Measurements from ENCODE around the gene ZDHHC5. TPM values are rescaled to one million over a fixed set of nuclear protein-coding genes. Genes with fewer than 3 reads are reported as not detected.
"Not testable (repeated sequence)": the region's sequence is repeated elsewhere in the genome, so short reads cannot be mapped to it uniquely, and the experiment has no call there.

ZDHHC5 gene
- total RNA-seq, 1 donor from 2014 or later, result 43.4 TPM

DNA sequence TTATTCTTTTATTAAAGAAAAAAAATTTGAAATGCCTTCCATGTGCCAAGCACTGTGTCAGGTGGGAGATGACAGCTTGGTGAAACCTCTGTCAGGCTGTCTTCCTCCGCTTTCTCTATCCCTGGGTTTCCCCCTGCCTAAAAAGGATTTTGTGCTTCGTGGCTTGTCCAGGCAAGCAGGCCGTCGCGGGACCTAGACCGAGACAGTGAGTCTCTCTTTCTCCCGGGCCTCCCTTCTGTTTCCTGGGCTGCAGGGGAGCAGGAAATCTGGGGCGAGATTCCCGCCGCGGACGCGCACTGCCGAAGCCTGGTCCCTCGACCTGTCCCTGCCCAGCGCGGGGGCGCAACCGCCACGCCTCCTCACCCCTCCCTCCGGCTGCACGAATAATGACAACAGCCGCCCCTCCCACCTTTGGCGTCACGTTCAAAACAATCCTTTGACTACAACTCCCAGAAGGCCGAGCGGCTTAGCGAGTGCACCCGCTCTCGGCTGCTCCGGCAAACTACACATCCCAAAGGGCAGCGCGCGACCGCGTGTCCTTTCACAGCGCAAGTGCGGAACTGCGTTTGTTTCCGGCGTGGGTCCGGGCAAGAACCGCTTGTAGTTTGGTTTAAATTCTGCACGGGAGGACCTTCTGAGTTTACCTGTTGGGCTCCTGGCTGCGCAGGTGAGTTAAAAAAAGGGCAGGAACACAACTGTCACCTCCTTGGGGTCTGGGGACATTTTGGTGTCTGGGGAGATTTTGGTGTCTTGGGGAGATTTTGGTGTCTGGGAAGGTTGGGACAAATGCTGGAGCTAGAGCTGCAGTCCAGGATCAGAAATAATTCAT is 10.5 kb upstream of the ZDHHC5 start, which contains the start of gene CLP1:
Gene CLP1 (plus strand): TSS at position 569 of the 829 bp plus-strand sequence. CDS start 1,715 bp downstream, outside the sequence.
- intact Hi-C loops (cut with DNase I), result loop anchor here (2.0 kb wide), 1 partner anchor 921 kb away; the partner anchor contains the start of gene ZFP91
- DNase-seq (ENCODE audit: low spot score), result peak; percentile 100

GRCh38 chr11:57658023-57658361 is 9.9 kb upstream of the ZDHHC5 start:
- intact Hi-C loops (cut with DNase I), result no loop called here
- DNase-seq (ENCODE audit: low spot score), result no peak

DNA sequence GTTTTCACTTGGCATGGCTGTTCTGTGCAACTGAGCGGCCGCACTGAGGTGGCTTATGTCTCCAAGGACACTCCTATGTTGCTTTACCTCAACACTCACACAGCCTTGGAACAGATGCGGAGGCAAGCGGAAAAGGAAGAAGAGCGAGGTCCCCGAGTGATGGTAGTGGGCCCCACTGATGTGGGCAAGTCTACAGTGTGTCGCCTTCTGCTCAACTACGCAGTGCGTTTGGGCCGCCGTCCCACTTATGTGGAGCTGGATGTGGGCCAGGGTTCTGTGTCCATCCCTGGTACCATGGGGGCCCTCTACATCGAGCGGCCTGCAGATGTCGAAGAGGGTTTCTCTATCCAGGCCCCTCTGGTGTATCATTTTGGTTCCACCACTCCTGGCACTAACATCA is 8.2 kb upstream of the ZDHHC5 start:
- intact Hi-C loops (cut with DNase I), result no loop called here
- DNase-seq (ENCODE audit: low spot score), result no peak

DNA sequence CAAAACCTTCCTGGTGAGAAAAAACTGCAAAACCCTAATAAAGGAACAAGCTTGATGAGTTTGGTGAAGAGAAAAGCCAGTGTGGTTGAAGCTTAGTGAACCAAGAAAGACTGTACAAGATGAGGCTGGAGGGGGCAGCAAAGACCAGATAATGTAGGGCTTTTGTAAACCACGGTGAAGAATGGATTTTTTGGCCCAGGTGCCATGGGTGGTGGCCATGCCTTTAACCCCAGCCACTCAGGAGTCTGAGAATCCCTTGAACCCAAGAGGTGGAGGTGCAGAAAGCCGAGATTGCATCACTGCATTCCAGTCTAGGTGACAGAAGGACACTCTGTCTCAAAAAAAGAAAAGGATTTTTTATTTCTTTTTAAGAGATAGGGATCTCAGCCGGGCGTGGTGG is 5.0 kb upstream of the ZDHHC5 start:
- DNase-seq (ENCODE audit: low spot score), result no peak
- intact Hi-C loops (cut with DNase I), result no loop called here

GRCh38 chr11:57663975-57664374 is 3.9 kb upstream of the ZDHHC5 start:
- no peak for DNase-seq (ENCODE audit: low spot score)
- intact Hi-C loops (cut with DNase I), result no loop called here

DNA sequence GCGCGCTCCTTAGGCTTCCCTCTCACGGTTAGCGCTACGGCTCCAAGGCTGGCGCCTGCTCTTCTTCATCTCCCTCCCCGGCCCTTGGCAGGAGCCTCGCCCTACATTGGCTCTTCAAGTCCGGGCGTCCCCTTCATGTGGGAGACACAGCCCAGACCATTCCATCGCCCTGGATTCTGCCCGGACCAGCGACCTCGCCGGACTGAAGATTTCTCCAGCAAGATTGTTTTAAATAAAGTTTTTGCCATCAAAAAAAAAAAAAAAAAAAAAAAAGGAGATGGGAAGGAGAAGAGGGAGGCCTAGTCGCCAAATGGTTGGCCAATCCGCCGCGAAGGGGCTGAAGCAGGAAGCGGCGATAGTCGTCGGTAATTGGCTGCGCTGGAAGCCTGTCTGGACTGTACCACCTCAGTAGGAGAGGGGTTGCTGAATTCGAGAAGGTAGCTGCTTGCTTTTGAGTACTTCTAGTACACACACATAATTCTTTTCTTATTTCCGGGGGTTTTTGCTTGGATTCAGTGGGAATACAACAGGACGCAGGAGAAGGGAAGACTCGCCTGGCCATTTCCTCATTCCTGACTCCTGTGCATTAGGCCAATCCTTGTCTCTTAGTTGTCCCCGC is 688 bp upstream of the ZDHHC5 start:
- intact Hi-C loops (cut with DNase I), result loop anchor here (5.0 kb wide), 2 partner anchors 45 to 75 kb away; partner anchors contain the start of genes MED19, SELENOH and TMX2
- DNase-seq (ENCODE audit: low spot score), result peak; percentile 98

DNA sequence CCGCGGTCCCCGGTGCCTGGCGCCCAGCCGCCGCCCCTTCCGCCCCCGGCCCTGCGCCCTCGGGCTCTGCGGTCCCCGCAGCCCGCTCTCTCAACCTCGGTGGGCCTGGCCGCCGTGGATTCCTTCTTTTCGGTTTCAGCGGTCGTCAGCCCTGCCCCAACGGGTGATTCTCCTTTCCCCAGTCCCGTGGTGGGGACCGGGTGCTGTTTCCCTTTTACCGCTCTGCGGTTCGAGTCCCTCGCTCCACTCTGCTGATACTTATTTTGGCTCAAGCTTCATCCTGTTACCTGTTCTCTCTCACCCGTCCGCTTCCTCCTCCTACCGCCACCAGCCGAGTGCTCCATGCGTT is 494 bp downstream of the ZDHHC5 start:
- intact Hi-C loops (cut with DNase I), result loop anchor here (5.0 kb wide), 2 partner anchors 44 to 74 kb away; partner anchors contain the start of genes MED19, SELENOH and TMX2
- no peak for DNase-seq (ENCODE audit: low spot score)

DNA sequence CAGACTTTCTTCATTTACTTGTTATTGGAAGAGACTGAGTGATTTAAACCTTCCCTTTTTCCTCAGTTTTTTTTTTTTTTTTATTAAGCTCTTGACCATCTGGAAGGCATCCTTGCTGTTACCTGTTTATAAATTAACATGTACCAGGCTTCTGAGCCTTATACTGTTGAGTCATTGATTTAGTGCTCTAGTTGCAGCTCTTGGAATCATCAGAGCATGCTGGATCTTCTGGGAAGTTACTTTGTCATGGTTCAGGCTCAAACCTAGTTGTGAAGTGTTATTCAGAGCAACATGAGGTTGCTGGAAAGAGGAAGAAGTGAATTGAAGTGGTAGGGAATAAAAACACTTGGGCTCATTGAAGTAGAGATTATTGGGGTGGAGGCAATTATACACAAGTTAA is 6.3 kb downstream of the ZDHHC5 start:
- intact Hi-C loops (cut with DNase I), result no loop called here
- DNase-seq (ENCODE audit: low spot score), result no peak

DNA sequence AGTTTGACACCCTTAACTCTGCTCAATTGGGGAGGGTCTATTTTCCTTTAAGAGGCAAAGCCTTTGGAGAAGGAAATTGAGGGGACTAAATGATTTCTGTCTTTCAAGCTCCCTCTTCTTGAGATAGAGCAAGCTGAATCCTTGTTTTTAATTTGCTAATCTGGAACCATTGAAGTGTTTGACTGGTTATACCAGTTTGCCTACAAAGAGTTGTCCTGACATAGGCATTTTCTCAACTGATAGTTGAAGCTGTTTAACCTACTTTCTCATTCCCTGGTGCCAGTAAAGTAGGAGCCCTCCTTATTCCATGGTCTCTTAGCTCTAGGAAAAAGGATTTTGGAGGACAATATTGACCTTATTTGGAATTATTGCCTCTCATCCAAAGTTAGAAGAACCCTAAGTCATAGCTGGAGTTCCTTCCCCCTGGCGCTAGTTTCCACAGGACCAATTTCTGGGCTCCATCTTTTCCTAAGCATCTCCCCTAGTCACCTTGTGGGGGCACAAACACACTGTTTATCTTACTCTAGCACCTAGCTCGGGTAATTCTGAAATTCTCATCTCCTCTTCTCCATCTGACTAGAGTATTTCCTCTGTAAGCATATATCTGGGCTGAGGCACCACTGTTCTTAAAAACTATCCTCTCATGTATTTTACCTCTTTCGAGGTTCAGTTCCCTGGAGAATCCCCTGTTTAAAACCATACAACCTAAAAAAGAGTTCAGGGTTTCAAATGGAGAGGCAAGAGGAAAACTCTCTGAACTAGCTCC is 7.4 kb downstream of the ZDHHC5 start:
- DNase-seq (ENCODE audit: low spot score), result no peak
- intact Hi-C loops (cut with DNase I), result no loop called here

DNA sequence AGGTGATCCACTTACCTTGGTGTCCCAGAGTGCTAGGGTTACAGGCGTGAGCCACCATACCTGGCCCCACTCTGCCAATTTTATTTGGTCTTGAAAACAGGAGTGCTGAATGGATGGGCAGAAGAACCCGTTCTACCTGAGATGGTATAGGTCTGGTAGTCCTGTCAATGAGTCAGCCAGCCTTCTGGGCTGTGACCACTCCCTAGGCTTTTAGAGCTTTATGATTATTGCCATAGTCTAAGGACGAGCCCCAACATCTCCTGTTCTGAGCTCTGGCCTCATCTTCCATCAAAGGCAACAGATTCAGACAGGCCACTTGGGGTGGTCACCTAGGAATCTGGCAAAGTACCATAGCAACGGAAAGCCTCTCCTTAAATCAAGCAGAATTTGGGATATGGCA is 11.5 kb downstream of the ZDHHC5 start:
- intact Hi-C loops (cut with DNase I), result no loop called here

DNA sequence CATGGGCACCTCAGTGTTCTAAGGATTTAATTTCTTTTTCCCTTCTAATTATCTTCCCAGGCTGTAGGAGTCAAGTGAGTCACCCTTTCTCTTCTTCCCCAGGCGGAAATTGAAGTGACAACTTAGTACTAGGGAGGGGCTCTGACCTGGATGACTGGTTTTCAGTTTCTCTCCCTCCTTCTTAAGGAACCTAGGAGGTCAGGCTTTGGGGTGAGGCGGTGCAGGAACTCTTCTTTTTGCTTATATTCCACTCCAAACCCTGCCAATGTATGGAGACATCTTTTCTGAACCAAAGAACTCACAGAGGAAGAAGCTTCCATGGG is 12.6 kb downstream of the ZDHHC5 start:
- intact Hi-C loops (cut with DNase I), result no loop called here
- no peak for DNase-seq (ENCODE audit: low spot score)

More for the DNA sequence above, 11.5 kb downstream of the ZDHHC5 start:
- no peak for DNase-seq (ENCODE audit: low spot score)

DNA sequence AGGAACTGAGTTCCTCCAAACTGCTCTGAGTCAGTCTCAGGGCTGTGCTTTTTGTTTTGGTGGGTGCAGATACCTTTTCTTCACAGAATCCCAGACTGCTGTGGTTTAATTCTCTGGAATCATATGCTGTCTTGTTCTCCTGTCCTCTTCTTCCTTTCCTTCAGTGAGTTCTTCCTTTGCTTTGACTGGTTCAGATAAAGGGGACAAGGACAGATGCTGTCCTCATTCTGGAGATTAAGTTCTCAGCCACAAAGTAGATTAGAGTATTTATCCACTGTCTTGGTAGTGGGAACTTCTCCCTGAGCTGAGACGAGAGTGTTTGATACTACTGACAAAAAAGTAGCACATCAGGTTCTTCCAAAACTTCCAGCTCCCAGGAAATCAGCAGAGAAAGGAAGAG is 13.3 kb downstream of the ZDHHC5 start:
- intact Hi-C loops (cut with DNase I), result no loop called here
- DNase-seq (ENCODE audit: low spot score), result no peak

- DNase-seq (ENCODE audit: low spot score); intact Hi-C loops (cut with DNase I): not testable (repeated sequence)
Observed at GRCh38 chr11:57690474-57690873, 22.6 kb downstream of the ZDHHC5 start.

GRCh38 chr11:57698843-57699365 is 31.0 kb downstream of the ZDHHC5 start:
- intact Hi-C loops (cut with DNase I), result no loop called here
- no peak for DNase-seq (ENCODE audit: low spot score)

DNA sequence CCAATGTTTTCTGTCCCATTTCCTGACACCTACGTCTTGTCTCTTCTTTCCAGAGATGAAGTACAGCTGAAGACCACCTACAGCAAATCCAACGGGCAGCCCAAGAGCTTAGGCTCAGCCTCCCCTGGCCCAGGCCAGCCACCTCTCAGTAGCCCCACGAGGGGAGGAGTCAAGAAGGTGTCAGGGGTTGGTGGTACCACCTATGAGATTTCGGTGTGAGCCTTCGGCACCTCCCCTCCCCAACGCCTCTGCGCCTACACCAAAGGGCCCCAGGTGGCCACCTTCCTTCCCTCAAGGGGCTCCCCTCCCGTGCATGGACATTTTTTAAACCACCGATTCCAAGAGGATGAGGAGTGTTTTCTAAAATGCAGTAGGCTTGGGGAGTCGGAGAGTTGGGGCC is 31.9 kb downstream of the ZDHHC5 start:
- no peak for DNase-seq (ENCODE audit: low spot score)
- intact Hi-C loops (cut with DNase I), result no loop called here

DNA sequence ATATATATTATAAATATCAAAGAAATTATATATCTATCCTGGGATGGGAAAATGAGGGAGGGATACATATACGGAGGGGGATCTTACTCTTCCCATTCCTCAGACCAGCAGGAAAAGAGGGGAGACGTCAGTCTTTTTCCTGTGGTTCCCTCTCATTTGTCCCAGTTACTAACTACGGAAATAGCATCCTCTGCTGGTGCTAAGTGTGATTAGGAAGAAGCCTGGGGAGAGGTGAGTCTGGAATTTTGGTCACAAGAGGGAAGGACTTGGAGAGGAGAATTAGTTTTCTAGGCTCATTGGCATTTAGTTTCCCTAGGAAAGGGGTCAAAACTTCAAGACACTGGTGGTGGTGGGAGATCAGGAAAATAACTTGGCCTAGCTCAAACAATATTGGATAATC is 32.5 kb downstream of the ZDHHC5 start:
- intact Hi-C loops (cut with DNase I), result no loop called here
- DNase-seq (ENCODE audit: low spot score), result no peak

DNA sequence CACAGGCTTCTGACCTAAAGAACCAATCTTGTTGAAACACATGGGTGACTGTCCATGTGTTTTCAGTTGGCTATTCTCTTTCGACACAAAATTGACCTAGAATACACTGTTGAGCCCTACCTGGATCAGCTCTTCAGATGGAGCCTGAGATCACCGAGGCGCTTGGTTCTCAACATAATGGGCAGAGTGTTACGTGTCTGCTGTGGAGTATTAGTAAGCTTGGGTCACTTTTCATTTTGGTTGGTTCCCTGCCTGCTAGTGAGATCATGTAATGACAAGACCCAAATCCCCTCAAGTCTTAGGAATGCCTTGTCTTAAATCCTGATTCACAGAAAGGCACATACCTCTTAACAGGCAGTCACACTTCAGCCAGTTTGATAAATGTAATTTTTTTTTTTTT is 35.4 kb downstream of the ZDHHC5 start:
- intact Hi-C loops (cut with DNase I), result no loop called here
- DNase-seq (ENCODE audit: low spot score), result no peak

- intact Hi-C loops (cut with DNase I), result no loop called here
- no peak for DNase-seq (ENCODE audit: low spot score)
Observed at GRCh38 chr11:57704932-57705331, 37.0 kb downstream of the ZDHHC5 start.

- intact Hi-C loops (cut with DNase I); DNase-seq (ENCODE audit: low spot score): not testable (repeated sequence)
Observed at GRCh38 chr11:57705432-57705831, 37.5 kb downstream of the ZDHHC5 start.

DNA sequence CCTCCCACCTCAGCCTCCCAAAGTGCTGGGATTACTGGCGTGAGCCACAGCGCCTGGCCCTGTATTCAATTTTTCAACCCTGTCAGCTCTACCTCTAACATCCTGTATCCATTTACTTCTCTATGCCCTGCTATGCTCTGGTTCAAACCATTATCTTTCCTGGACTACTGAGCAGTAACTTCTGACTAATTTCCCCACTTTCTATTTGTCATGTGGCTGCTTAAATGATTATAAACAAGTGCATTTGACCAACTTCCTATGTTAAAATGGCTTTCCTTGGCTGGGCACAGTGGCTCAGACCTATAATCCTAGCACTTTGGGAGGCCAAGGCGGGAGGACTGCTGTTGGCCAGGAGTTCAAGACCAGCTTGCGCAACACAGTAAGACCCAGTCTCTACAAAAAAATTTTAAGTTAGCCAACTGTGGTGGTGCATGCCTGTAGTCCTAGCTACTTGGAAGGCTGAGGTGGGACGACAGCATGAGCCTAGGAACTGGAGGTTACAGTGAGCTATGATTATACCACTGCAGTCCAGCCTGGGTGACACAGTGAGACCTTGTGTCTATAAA is 42.0 kb downstream of the ZDHHC5 start:
- intact Hi-C loops (cut with DNase I), result loop anchor here (2.0 to 5.0 kb wide), 2 partner anchors 43 to 141 kb away; partner anchors contain the start of gene ZDHHC5
- DNase-seq (ENCODE audit: low spot score), result no peak

Data from cardiac septum (tissue), 1 donor.